Melanocyte of skin (primary cell): Measurements from ENCODE around the gene EDEM3. TPM values are rescaled to one million over a fixed set of nuclear protein-coding genes. Genes with fewer than 3 reads are reported as not detected.

ENCODE experiments used
- total RNA-seq, 2 donors: library from RNA; depleted of rRNA; stranded (reverse); fragments of >200 nt; gene quantifications; 2 replicates each; pipeline ENCODE4 v1.2.3, GENCODE V29; 2012

EDEM3 gene
- 10 to 100 TPM; 31.7 to 52.0 TPM for total RNA-seq

GRCh38 chr1:184754476-184755225 is at the start of gene EDEM3:
Gene EDEM3, minus strand, starts transcription at chr1:184754858. Its CDS starts 212 bp downstream, at chr1:184754646.

Other genes starting within 250 kb of the EDEM3 start
- gene NIBAN1, start 219.7 kb upstream of the EDEM3 start, total RNA-seq = 10 to 100 TPM in 1 of 2 donors, 1 to 10 TPM in 1; 8.3 to 16.3 TPM